GM23248 (cell line): ENCODE measurements around the gene CHST8.

ENCODE experiments used
- EZH2 ChIP-seq: fragments of 200-600 bp; sonication (generic); IDR thresholded peaks from 2 replicates; pipeline ENCODE4 v1.6.1; 2018; ENCODE audit warnings: antibody characterized with exemption, mild to moderate bottlenecking; ENCODE audit not compliant: insufficient read depth, poor library complexity, severe bottlenecking
- EZH2phosphoT487 ChIP-seq: fragments of 200-600 bp; sonication (generic); IDR thresholded peaks from 2 replicates; pipeline ENCODE4 v1.6.1; 2018; ENCODE audit warnings: antibody characterized with exemption, moderate library complexity, mild to moderate bottlenecking, low read depth; ENCODE audit not compliant: insufficient read depth

- no peak for TF ChIP-seq EZH2
- TF ChIP-seq EZH2phosphoT487 = no peak
Measured at GRCh38 chr19:33613620-33614000, 8.1 kb upstream of the CHST8 start.
